HEK293 (cell line): ENCODE measurements around the gene RAPGEF5.

ENCODE experiments used
- CTCF ChIA-PET: fragments of 350-600 bp; formaldehyde crosslinking; extraction: SDS; loops from one replicate; lab custom pipeline; 2021; ENCODE audit warnings: antibody characterized with exemption; lab: Yijun Ruan, JAX
- POLR2A ChIA-PET: fragments of 300-600 bp; formaldehyde crosslinking; extraction: SDS; loops from one replicate; lab custom pipeline; 2020; ENCODE audit warnings: antibody characterized with exemption, inconsistent platforms; lab: Yijun Ruan, JAX
- H3K27ac ChIP-seq: fragments of 200-500 bp; sonication (Bioruptor generic); 2 replicates; pipeline ENCODE4 v1.5.1; 2014; ENCODE audit warnings: low read depth, low read length, control low read depth, inconsistent platforms; ENCODE audit errors: extremely low read depth
- H3K36me3 ChIP-seq, 2 experiments: fragments of 200-500 bp in 1 of 2; sonication (Bioruptor generic) in 1 of 2; 1 replicate in 1 of 2; 2 replicates in 1 of 2; pipeline ENCODE4 v1.5.1; 2014 to 2017; ENCODE audit warnings: inconsistent platforms in 2 of 2, low read length in 2 of 2; ENCODE audit not compliant: control insufficient read depth in 2 of 2, insufficient read depth in 1 of 2
- H3K4me1 ChIP-seq: fragments of 200-500 bp; sonication (Bioruptor generic); 2 replicates; pipeline ENCODE4 v1.5.1; 2014; ENCODE audit warnings: mild to moderate bottlenecking, low read length, inconsistent platforms; ENCODE audit not compliant: control insufficient read depth, insufficient read depth
- H3K4me3 ChIP-seq: 2 replicates; pipeline ENCODE4 v1.5.1; 2011; ENCODE audit warnings: low read depth, mild to moderate bottlenecking, control low read depth, low read length, moderate library complexity
- H3K9me3 ChIP-seq: fragments of 200-500 bp; sonication (Bioruptor generic); 2 replicates; pipeline ENCODE4 v1.5.1; 2014; ENCODE audit warnings: low read depth, low read length, inconsistent platforms; ENCODE audit not compliant: control insufficient read depth, insufficient read depth
- ATF2 ChIP-seq: fragments of 450-650 bp; formaldehyde crosslinking; IDR thresholded peaks from 2 replicates; pipeline ENCODE4 v1.5.1; 2016; ENCODE audit warnings: missing biosample characterization, missing genetic modification characterization, low read depth
- PATZ1 ChIP-seq: fragments of 450-650 bp; formaldehyde crosslinking; IDR thresholded peaks from 2 replicates; pipeline ENCODE4 v1.5.1; 2016; ENCODE audit warnings: missing biosample characterization, missing genetic modification characterization
- PRDM1 ChIP-seq: fragments of 450-650 bp; formaldehyde crosslinking; IDR thresholded peaks from 2 replicates; pipeline ENCODE4; 2016; ENCODE audit warnings: missing biosample characterization, missing genetic modification characterization
- RBAK ChIP-seq: fragments of 450-650 bp; formaldehyde crosslinking; IDR thresholded peaks from 2 replicates; pipeline ENCODE4 v1.5.1; 2016; ENCODE audit warnings: missing biosample characterization, missing genetic modification characterization
- SP3 ChIP-seq: fragments of 450-650 bp; formaldehyde crosslinking; IDR thresholded peaks from 2 replicates; pipeline ENCODE4 v1.5.1; 2016; ENCODE audit warnings: missing biosample characterization, missing genetic modification characterization
- WT1 ChIP-seq: fragments of 450-650 bp; formaldehyde crosslinking; IDR thresholded peaks from 2 replicates; pipeline ENCODE4 v1.5.1; 2016; ENCODE audit warnings: missing biosample characterization, missing genetic modification characterization
- ZFHX2 ChIP-seq: fragments of 450-650 bp; formaldehyde crosslinking; conservative IDR thresholded peaks from 2 replicates; pipeline ENCODE4 v1.5.1; 2016; ENCODE audit warnings: missing biosample characterization, missing genetic modification characterization
- ZIC2 ChIP-seq: fragments of 450-650 bp; formaldehyde crosslinking; IDR thresholded peaks from 2 replicates; pipeline ENCODE4 v1.5.1; 2016; ENCODE audit warnings: missing biosample characterization, missing genetic modification characterization
- ZNF121 ChIP-seq: fragments of 450-650 bp; formaldehyde crosslinking; IDR thresholded peaks from 2 replicates; pipeline ENCODE4 v1.5.1; 2016; ENCODE audit warnings: missing biosample characterization, missing genetic modification characterization
- ZNF138 ChIP-seq: fragments of 450-650 bp; formaldehyde crosslinking; IDR thresholded peaks from 2 replicates; pipeline ENCODE4 v1.5.1; 2016; ENCODE audit warnings: missing biosample characterization, missing genetic modification characterization, borderline replicate concordance
- ZNF146 ChIP-seq: fragments of 450-650 bp; formaldehyde crosslinking; IDR thresholded peaks from 2 replicates; pipeline ENCODE4 v1.5.1; 2016; ENCODE audit warnings: missing biosample characterization, missing genetic modification characterization
- ZNF18 ChIP-seq: fragments of 450-650 bp; formaldehyde crosslinking; IDR thresholded peaks from 2 replicates; pipeline ENCODE4 v1.5.1; 2016; ENCODE audit warnings: missing biosample characterization, missing genetic modification characterization
- ZNF214 ChIP-seq: fragments of 450-650 bp; formaldehyde crosslinking; IDR thresholded peaks from 2 replicates; pipeline ENCODE4 v1.5.1; 2017; ENCODE audit warnings: missing biosample characterization, mild to moderate bottlenecking, missing genetic modification characterization, borderline replicate concordance
- ZNF221 ChIP-seq: fragments of 450-650 bp; formaldehyde crosslinking; IDR thresholded peaks from 2 replicates; pipeline ENCODE4 v1.5.1; 2017; ENCODE audit warnings: missing biosample characterization, missing genetic modification characterization, borderline replicate concordance
- ZNF266 ChIP-seq: fragments of 450-650 bp; formaldehyde crosslinking; IDR thresholded peaks from 2 replicates; pipeline ENCODE4 v1.5.1; 2016; ENCODE audit warnings: missing biosample characterization, missing genetic modification characterization, low read depth
- ZNF362 ChIP-seq: fragments of 450-650 bp; formaldehyde crosslinking; IDR thresholded peaks from 2 replicates; pipeline ENCODE4 v1.5.1; 2016; ENCODE audit warnings: missing biosample characterization, missing genetic modification characterization
- ZNF426 ChIP-seq: fragments of 450-650 bp; formaldehyde crosslinking; IDR thresholded peaks from 2 replicates; pipeline ENCODE4 v1.5.1; 2017; ENCODE audit warnings: missing biosample characterization, missing genetic modification characterization, mild to moderate bottlenecking, inconsistent platforms, moderate library complexity
- ZNF544 ChIP-seq: fragments of 450-650 bp; formaldehyde crosslinking; IDR thresholded peaks from 2 replicates; pipeline ENCODE4 v1.5.0; 2017; ENCODE audit warnings: missing biosample characterization, missing genetic modification characterization
- ZNF561 ChIP-seq: fragments of 450-650 bp; IDR thresholded peaks from 2 replicates; pipeline ENCODE4 v1.5.1; 2018; ENCODE audit warnings: missing biosample characterization, missing genetic modification characterization, borderline replicate concordance
- ZNF610 ChIP-seq: fragments of 450-650 bp; formaldehyde crosslinking; IDR thresholded peaks from 2 replicates; pipeline ENCODE4 v1.5.1; 2016; ENCODE audit warnings: missing biosample characterization, missing genetic modification characterization, borderline replicate concordance
- ZNF629 ChIP-seq: fragments of 450-650 bp; formaldehyde crosslinking; IDR thresholded peaks from 2 replicates; pipeline ENCODE4 v1.5.1; 2017; ENCODE audit warnings: missing biosample characterization, missing genetic modification characterization
- ZNF658 ChIP-seq: fragments of 450-650 bp; formaldehyde crosslinking; IDR thresholded peaks from 2 replicates; pipeline ENCODE4; 2016; ENCODE audit warnings: missing biosample characterization, missing genetic modification characterization
- ZNF660 ChIP-seq: fragments of 450-650 bp; IDR thresholded peaks from 2 replicates; pipeline ENCODE4 v1.5.1; 2018; ENCODE audit warnings: missing biosample characterization, mild to moderate bottlenecking, missing genetic modification characterization
- ZNF707 ChIP-seq: fragments of 450-650 bp; formaldehyde crosslinking; IDR thresholded peaks from 2 replicates; pipeline ENCODE4 v1.5.1; 2016; ENCODE audit warnings: missing biosample characterization, missing genetic modification characterization
- ZNF747 ChIP-seq: fragments of 450-650 bp; formaldehyde crosslinking; IDR thresholded peaks from 2 replicates; pipeline ENCODE4 v1.5.1; 2016; ENCODE audit warnings: missing biosample characterization, missing genetic modification characterization
- ZNF768 ChIP-seq: fragments of 450-650 bp; formaldehyde crosslinking; IDR thresholded peaks from 2 replicates; pipeline ENCODE4 v1.5.1; 2018; ENCODE audit warnings: missing biosample characterization, mild to moderate bottlenecking, missing genetic modification characterization
- ZNF837 ChIP-seq: fragments of 450-650 bp; formaldehyde crosslinking; IDR thresholded peaks from 2 replicates; pipeline ENCODE4 v1.5.1; 2016; ENCODE audit warnings: missing biosample characterization, missing genetic modification characterization

Gene RAPGEF5

DNA sequence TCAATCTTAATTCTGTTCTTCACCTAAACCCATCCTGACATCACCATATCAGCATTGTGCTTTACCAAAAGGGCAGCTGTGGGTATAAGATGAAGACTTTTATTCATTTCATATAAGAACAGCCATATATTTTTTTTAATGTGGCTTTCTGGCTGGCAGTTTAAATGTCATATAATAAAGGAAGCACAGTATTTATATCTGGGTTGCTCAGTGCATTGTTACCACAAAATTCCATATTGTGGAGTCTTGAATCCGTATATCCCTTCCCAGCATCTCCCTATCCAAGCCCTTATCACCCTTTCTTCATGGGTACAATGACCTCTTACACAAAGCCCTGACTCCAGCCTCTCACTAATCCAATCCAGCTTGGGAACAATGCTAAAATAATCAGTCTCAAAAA lies 125.8 kb downstream of the RAPGEF5 start:
- ChIA-PET CTCF (no interaction called here), POLR2A (no interaction called here)
- Histone ChIP-seq H3K4me3 (no peak overlapping the region), H3K4me1 (peaks cover 3% of the 10 kb centered on the region; the same call in 1 of the 2 replicates), H3K27ac (no peak overlapping the region)
- TF ChIP-seq ZIC2 (tag by site-specific recombination), result no peak
- no peak for TF ChIP-seq ZNF221 (tag by site-specific recombination)
- no peak for TF ChIP-seq ZNF146
- no peak for TF ChIP-seq ZNF629
- TF ChIP-seq ZNF707 (tag by site-specific recombination), result no peak
- TF ChIP-seq ZNF658, result no peak
- TF ChIP-seq ZNF544, result no peak
- TF ChIP-seq ZNF121, result no peak
- no peak for TF ChIP-seq ZNF18 (tag by site-specific recombination)
- TF ChIP-seq ZNF610 (tag by site-specific recombination), result no peak
- TF ChIP-seq, all 188 proteins: peak for 0
- Histone ChIP-seq H3K36me3 (no peaks in the 10 kb centered on the region), H3K9me3 (no peaks in the 10 kb centered on the region)

GRCh38 chr7:22230238-22230637 lies 126.7 kb downstream of the RAPGEF5 start:
- Histone ChIP-seq H3K27ac (no peak overlapping the region), H3K4me3 (no peak overlapping the region), H3K9me3 (no peaks in the 10 kb centered on the region), H3K4me1 (peaks cover 3% of the 10 kb centered on the region; the same call in 1 of the 2 replicates), H3K36me3 (no peaks in the 10 kb centered on the region)
- ChIA-PET CTCF (no interaction called here), POLR2A (no interaction called here)
- no peak for TF ChIP-seq ATF2 (tag by site-specific recombination)
- no peak for TF ChIP-seq ZNF561 (tag by site-specific recombination)

- ChIA-PET CTCF (no interaction called here), POLR2A (no interaction called here)
- Histone ChIP-seq H3K4me3 (no peak overlapping the region), H3K9me3 (no peaks in the 10 kb centered on the region), H3K36me3 (no peaks in the 10 kb centered on the region), H3K27ac (no peak overlapping the region), H3K4me1 (peaks cover 3% of the 10 kb centered on the region; the same call in 1 of the 2 replicates)
- no peak for TF ChIP-seq ZNF747
- no peak for TF ChIP-seq PATZ1
- TF ChIP-seq ZNF221 (tag by site-specific recombination), result no peak
- no peak for TF ChIP-seq ZNF660 (tag by site-specific recombination)
- no peak for TF ChIP-seq ZNF362 (tag by site-specific recombination)
- no peak for TF ChIP-seq ZNF138 (tag by site-specific recombination)
- TF ChIP-seq ZNF768 (tag by site-specific recombination), result no peak
- no peak for TF ChIP-seq ZNF266
- TF ChIP-seq PRDM1 (tag by site-specific recombination), result no peak
- no peak for TF ChIP-seq RBAK
- no peak for TF ChIP-seq ZNF214 (tag by site-specific recombination)
- TF ChIP-seq WT1, result no peak
- TF ChIP-seq ZFHX2, result no peak
- TF ChIP-seq ZNF837 (tag by site-specific recombination), result no peak
- no peak for TF ChIP-seq ZNF426
- TF ChIP-seq SP3 (tag by site-specific recombination), result no peak
Measured at GRCh38 chr7:22229148-22229547, 127.8 kb downstream of the RAPGEF5 start.
